Suprapubic skin (tissue), 4 donors: ENCODE data around the gene SPTBN1.

Experiments used
- CTCF ChIP-seq, 2 donors: fragments of 200-600 bp in 1 of 2; fragments of 450-650 bp in 1 of 2; sonication (generic) in 1 of 2; IDR thresholded peaks; one replicate each; pipeline ENCODE4 v1.5.1; 2016 to 2019; ENCODE audit warnings: antibody characterized with exemption in 2 of 2, mild to moderate bottlenecking in 1 of 2, moderate library complexity in 1 of 2
- EP300 ChIP-seq: sonication (generic); formaldehyde crosslinking; IDR thresholded peaks from one replicate; pipeline ENCODE4 v1.6.1; 2017; ENCODE audit warnings: antibody characterized with exemption
- POLR2A ChIP-seq, 2 donors: fragments of 450-650 bp; IDR thresholded peaks; one replicate each; pipeline ENCODE4 v1.6.1; 2017; ENCODE audit warnings: antibody characterized with exemption in 2 of 2, mild to moderate bottlenecking in 2 of 2, moderate library complexity in 2 of 2
- POLR2AphosphoS5 ChIP-seq, 3 donors: sonication (generic); formaldehyde crosslinking; IDR thresholded peaks; one replicate each; pipeline ENCODE4 v1.6.1; 2017; ENCODE audit warnings: antibody characterized with exemption in 3 of 3

DNA sequence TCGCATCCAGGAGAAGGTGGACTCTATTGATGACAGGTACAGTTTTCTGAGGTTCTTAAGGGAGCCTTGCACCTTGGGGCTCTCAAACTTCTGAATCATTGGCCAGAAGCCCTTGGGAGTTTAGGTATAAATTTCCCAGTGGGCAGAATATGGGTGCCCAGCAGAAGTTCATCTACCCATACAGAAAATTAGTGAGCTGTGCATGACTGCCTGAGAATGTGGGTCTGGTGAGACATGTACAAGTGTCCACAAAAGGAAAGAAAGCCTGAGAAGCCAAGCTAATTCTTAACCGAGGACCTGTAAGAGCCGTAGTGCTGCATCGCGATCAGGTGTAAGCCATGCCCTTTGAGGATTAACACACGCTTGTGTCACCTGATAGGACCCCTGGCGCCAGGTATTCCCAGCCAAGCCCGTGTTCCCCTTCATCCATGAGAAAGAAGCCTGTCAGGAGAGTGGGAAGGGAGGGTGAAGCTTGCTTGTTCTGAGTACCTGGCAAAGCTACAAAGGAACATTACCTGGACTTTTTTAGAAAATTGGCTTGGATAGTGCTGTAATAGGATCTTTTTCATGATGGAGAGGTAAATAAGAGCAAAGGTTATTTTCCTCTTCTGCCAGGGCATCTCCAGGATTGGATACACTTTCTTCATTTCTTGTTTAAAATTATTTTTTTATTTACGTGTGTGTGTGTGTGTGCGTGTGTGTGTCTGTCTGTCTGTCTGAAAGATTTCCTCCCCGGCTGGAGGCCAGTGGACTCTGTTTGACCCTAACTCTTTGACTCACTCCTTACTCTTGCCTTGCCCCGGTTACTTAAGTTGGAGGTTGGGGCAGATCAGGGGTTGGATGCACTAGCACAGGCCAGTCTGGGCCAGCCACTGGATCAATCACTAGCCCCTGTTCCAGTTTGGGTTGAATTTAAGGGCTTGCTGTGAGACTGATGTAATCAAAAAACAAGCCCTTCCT lies 176.9 kb downstream of the SPTBN1 start:
- no peak for TF ChIP-seq EP300
- TF ChIP-seq POLR2A (IDR thresholded peaks at IDR 0.05), result no peak
- TF ChIP-seq CTCF (IDR thresholded peaks at IDR 0.05), result no peak
- no peak for TF ChIP-seq POLR2AphosphoS5 (IDR thresholded peaks at IDR 0.05)
